ENCODE data around the gene HSPA4L.

HSPA4L gene

DNA sequence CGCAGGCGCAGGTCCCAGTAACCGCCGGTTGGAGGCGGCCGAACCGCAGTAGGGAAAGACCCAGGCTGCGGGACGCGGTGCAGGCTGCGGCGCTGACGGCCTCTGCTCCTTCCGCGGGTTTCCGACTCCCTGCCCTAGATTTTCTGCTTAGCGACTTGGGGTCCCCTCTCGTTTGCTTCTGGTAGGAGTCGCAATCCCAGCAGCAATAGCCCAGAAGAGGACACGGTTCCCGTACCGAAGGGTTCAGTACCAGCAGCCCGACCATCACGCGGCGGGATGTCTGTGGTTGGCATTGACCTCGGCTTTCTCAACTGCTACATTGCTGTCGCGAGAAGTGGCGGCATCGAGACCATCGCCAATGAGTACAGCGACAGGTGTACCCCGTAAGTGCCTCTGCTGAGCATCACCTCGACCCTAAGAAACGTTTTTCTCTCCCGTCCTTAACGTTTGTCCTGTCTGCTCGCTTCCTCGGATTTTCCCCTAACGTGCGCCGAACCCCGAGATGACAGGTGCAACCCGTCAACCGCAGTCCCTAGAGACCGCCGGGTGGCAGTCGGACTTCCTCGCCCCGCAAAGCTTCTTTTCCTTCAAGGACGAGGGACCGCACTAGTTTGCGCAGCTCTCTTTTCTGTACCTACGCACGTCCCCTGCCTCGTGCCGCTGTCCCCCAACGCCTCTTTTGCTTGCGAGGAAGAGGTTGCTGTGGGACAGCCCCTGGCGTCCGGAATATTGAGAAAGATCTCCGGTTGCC, at the start of gene HSPA4L:
Gene HSPA4L, plus strand, starts transcription at position 48 of the 751 bp plus-strand sequence. Its CDS starts 229 bp downstream, at position 277.
- DNase-seq = peak; percentile 40

GRCh38 chr4:127732623-127733328, 49.3 kb upstream of the HSPA4L start:
- DNase-seq = no peak

GRCh38 chr4:127734976-127735375, 47.1 kb upstream of the HSPA4L start:
- DNase-seq = no peak

DNA sequence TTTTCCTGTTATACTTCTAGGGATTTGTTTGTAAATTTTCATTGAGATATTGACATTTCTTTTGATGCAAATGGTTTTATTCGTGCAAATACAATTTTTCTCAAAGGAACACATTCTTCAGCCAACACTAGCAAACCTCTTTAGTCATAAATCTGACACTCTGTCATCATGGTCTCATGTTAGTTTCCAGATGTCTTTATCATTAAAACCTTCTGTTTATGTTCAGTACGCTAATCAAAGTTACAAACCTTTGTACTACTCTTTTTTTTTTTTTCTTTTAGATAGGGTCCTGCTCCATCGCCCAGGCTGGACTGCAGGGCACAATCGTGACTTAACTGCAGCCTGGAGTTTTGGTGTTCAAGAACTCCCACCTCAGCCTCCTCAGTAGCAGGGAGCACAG, 44.8 kb upstream of the HSPA4L start:
- no peak for DNase-seq

- no peak for DNase-seq
Observed at GRCh38 chr4:127741247-127741646, 40.9 kb upstream of the HSPA4L start.

GRCh38 chr4:127747883-127748282, 34.2 kb upstream of the HSPA4L start:
- no peak for DNase-seq

- DNase-seq = no peak
Observed at GRCh38 chr4:127748957-127749356, 33.2 kb upstream of the HSPA4L start.

- no peak for DNase-seq
Observed at GRCh38 chr4:127756906-127757305, 25.2 kb upstream of the HSPA4L start.

DNA sequence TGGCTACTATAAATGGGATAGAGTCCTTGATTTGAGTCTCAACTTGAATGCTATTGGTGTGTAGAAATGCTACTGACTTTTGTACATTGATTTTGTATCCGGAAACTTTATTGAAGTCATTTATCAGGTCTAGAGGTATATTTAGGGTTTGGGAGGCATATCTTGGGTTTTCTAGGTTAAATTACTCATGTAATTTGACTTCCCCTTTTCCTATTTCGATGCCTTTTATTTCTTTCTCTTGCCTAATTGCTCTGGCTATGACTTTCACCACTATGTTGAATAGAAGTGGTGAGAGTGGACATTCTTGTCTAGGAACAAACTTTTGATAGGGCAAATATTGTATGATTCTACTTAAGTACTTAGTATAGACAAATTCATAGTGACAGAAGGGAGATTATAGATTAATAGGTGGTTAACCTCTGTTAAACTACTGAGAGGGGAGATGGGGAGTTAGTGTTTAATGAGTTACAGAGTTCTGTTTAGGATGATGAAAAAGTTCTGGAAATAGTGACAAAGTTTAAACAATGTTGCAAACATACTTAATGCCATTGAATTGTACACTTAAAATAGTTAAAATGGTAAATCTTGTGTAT, 22.8 kb upstream of the HSPA4L start:
- no peak for DNase-seq

- no peak for DNase-seq
Observed at GRCh38 chr4:127759893-127760292, 22.2 kb upstream of the HSPA4L start.

DNA sequence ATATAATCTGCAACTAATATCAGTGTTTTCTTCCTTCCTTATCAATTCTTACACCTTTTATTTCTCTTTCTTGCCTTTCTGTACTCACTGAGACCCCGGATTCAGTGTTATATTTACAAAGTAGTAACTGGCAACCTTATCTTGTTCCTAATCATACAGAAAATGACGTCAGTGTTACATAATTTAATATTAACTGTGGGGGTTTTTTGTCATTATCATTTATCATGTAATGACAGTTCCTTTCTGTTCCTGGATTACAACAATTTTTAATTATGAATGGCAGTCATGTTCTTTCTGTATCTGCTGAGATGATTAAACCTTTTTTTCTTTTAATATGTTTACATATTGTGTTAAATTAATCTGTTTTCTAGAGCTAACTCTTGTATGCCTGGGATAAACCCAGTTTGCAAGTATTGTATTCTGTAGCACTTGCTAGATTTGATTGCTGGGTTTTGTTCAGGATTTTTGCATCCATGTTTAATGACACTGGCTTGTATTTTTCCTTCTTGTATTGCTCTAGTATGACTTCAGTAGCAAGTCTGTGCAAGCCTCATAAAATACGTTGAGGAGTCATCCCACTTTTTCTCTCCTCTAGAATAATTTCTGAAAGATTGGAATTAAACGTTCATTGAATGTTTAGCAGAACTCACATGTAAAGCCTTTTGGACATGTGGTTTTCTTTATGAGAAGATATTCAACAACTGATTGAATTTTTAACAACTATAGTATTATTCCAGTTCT, 10.4 kb upstream of the HSPA4L start:
- no peak for DNase-seq

DNA sequence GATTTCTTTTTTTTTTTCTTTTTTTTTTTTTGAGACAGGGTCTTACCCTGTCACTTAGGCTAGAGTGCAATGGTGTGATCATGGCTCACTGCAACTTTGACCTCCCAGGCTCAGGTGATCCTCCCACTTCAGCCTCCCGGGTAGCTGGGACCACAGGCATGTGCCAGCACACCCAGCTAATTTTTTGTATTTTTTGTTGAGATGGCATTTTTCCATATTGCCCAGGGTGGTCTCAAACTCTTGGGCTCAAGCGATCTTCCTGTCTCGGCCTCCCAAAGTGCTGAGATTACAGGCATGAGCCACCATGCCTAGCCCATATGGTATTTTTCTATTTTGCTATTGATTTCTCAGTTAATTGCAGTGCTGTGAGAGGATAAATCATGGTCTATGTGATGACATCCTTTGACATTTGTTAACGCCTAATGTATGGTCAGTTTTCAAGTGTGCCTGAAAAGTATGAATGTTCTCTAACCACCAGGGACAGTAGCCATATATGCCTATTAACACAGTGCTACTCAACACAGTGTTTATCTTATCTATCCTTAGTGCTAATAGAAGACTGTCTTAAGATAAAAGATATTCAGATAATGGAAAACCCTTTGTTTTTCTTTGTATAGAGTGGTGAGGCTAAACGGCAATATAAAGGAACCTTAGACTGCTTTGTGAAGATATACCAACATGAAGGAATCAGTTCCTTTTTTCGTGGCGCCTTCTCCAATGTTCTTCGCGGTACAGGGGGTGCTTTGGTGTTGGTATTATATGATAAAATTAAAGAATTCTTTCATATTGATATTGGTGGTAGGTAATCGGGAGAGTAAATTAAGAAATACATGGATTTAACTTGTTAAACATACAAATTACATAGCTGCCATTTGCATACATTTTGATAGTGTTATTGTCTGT, 9.1 kb upstream of the HSPA4L start:
- no peak for DNase-seq

DNA sequence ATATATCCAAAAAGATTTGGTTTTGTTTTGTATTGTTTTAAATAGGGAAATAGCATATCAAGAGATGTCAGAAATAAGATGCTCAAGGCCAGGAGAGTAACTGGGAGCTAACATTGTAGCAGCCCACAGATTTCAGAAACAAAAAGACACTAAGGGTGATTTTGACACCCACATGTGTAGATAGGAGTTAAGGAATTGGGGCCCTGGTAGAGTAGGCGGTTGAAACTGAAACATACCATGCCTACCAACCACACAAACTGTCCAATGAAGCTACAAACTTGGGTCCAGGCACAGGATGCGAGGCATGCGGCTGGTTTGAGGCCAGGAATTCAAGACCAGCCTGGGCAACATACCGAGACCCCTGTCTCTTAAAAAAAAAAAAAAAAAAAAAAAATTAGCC, 6.3 kb upstream of the HSPA4L start:
- no peak for DNase-seq

- DNase-seq = no peak
Observed at GRCh38 chr4:127776620-127777019, 5.5 kb upstream of the HSPA4L start.

GRCh38 chr4:127777487-127777886, 4.6 kb upstream of the HSPA4L start:
- no peak for DNase-seq

GRCh38 chr4:127778102-127778501, 4.0 kb upstream of the HSPA4L start:
- DNase-seq = no peak

- no peak for DNase-seq
Observed at GRCh38 chr4:127780598-127780997, 1.5 kb upstream of the HSPA4L start.

GRCh38 chr4:127781300-127782024, 660 bp upstream of the HSPA4L start:
- DNase-seq = no peak

GRCh38 chr4:127782025-127782274, 172 bp upstream of the HSPA4L start:
- DNase-seq = no peak

- DNase-seq = no peak
Observed at GRCh38 chr4:127783026-127783769, 1.1 kb downstream of the HSPA4L start.

Data from CD4-positive, alpha-beta T cell treated with Interleukin-17A for 4 hours (primary cell).